ENCODE results near the gene SIX2. TPM values are rescaled to one million over a fixed set of nuclear protein-coding genes. Genes with fewer than 3 reads are reported as not detected.
"Not testable (repeated sequence)": the region's sequence is repeated elsewhere in the genome, so short reads cannot be mapped to it uniquely, and the experiment has no call there.

Gene SIX2
- total and polyA plus RNA-seq, 4 donors = 1.7 to 6.0 (median 2.6) TPM

DNA sequence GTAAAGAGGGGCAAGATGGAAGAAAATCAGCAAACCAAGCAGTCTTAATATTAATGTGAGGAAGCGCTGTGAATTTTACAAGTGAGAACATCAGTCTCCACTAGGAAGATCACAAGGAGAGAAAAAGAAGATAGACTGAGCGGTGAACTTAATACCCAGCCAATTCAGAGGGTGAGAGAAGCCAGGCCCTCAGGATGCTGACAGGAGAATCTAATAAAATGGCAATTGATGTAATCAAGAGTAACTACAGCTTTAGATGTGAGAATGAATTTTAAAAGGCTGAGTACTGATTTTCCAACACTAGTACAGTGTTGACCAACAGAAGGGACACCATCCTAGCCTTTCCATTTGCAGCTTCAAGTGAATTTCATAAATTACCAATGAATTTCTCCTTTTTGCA, 35.7 kb upstream of the SIX2 start:
- Histone ChIP-seq H3K4me1 (ENCODE audit: control insufficient read depth in 1 of 2, insufficient read depth in 2 of 2, low read length in 2 of 2) (no peaks in the 10 kb centered on the region), H3K27ac (ENCODE audit: low read depth in 1 of 2, low read length in 2 of 2) (no peak overlapping the region), H3K27me3 (ENCODE audit: control insufficient read depth in 1 of 2, insufficient read depth in 2 of 2, low read length in 1 of 2) (no peaks in the 10 kb centered on the region), H3K9me3 (ENCODE audit: control insufficient read depth, low read length) (no peaks in the 10 kb centered on the region), H3K36me3 (ENCODE audit: control insufficient read depth in 1 of 2, insufficient read depth in 2 of 2, low read length in 1 of 2) (no peaks in the 10 kb centered on the region), H3K4me3 (ENCODE audit: low read length in 2 of 2) (no peak overlapping the region)
- DNase-seq (no peak), ATAC-seq (ENCODE audit: low FRiP score) (no peak)
- WGBS, 2 donors = 78 to 96% methylated on average over 2 of the region's 2 CpGs
- intact Hi-C loops (cut with DNase I) = no loop called here

GRCh38 chr2:45043174-45043573, 33.9 kb upstream of the SIX2 start:
- no peaks in the 10 kb centered on the region for H3K4me1 ChIP-seq (ENCODE audit: control insufficient read depth in 1 of 2, insufficient read depth in 2 of 2, low read length in 2 of 2)
- intact Hi-C loops (cut with DNase I) = no loop called here
- H3K4me3 ChIP-seq (ENCODE audit: low read length in 2 of 2) = no peak overlapping the region
- H3K27me3 ChIP-seq (ENCODE audit: control insufficient read depth in 1 of 2, insufficient read depth in 2 of 2, low read length in 1 of 2) = no peaks in the 10 kb centered on the region
- ATAC-seq (ENCODE audit: low FRiP score) = no peak
- H3K27ac ChIP-seq (ENCODE audit: low read depth in 1 of 2, low read length in 2 of 2) = no peak overlapping the region
- no peaks in the 10 kb centered on the region for H3K9me3 ChIP-seq (ENCODE audit: control insufficient read depth, low read length)
- no peak for DNase-seq
- no peaks in the 10 kb centered on the region for H3K36me3 ChIP-seq (ENCODE audit: control insufficient read depth in 1 of 2, insufficient read depth in 2 of 2, low read length in 1 of 2)
- 34 to 37% methylated on average over 5 of the region's 6 CpGs for WGBS, 2 donors

DNA sequence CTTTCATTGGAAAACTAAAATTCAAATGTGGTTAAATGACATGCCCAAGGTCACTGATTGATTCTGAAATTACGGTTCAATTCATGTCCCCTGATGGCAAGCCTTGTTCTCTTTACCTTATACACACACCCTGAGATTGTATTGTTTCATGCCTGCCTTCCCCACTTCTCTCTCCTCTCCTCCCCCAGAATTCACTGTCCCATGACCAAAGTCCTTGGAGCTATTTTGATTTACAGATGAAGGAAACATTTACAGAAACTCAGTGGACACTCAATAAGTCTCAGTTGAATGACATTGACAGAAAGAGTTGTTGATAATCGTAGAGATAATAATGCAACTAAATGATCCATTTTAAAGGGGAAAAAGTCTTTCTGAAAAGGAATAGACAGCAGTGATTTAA, 33.1 kb upstream of the SIX2 start:
- WGBS, 2 donors = 71 to 75% methylated on average over 2 of the region's 2 CpGs
- Histone ChIP-seq H3K4me1 (ENCODE audit: control insufficient read depth in 1 of 2, insufficient read depth in 2 of 2, low read length in 2 of 2) (no peaks in the 10 kb centered on the region), H3K27ac (ENCODE audit: low read depth in 1 of 2, low read length in 2 of 2) (no peak overlapping the region)

GRCh38 chr2:45040786-45041185, 31.5 kb upstream of the SIX2 start:
- no peak overlapping the region for H3K27ac ChIP-seq (ENCODE audit: low read depth in 1 of 2, low read length in 2 of 2)
- H3K9me3 ChIP-seq (ENCODE audit: control insufficient read depth, low read length) = no peaks in the 10 kb centered on the region
- no peaks in the 10 kb centered on the region for H3K4me1 ChIP-seq (ENCODE audit: control insufficient read depth in 1 of 2, insufficient read depth in 2 of 2, low read length in 2 of 2)
- H3K4me3 ChIP-seq (ENCODE audit: low read length in 2 of 2) = no peak overlapping the region
- intact Hi-C loops (cut with DNase I) = no loop called here
- no peaks in the 10 kb centered on the region for H3K27me3 ChIP-seq (ENCODE audit: control insufficient read depth in 1 of 2, insufficient read depth in 2 of 2, low read length in 1 of 2)
- DNase-seq (no peak), ATAC-seq (ENCODE audit: low FRiP score) (no peak)
- no peaks in the 10 kb centered on the region for H3K36me3 ChIP-seq (ENCODE audit: control insufficient read depth in 1 of 2, insufficient read depth in 2 of 2, low read length in 1 of 2)

More for the DNA sequence above, 33.1 kb upstream of the SIX2 start:
- no peaks in the 10 kb centered on the region for H3K27me3 ChIP-seq (ENCODE audit: control insufficient read depth in 1 of 2, insufficient read depth in 2 of 2, low read length in 1 of 2)
- H3K36me3 ChIP-seq (ENCODE audit: control insufficient read depth in 1 of 2, insufficient read depth in 2 of 2, low read length in 1 of 2) = no peaks in the 10 kb centered on the region
- ATAC-seq (ENCODE audit: low FRiP score) (no peak), DNase-seq (no peak)
- no peak overlapping the region for H3K4me3 ChIP-seq (ENCODE audit: low read length in 2 of 2)
- intact Hi-C loops (cut with DNase I) = no loop called here
- H3K9me3 ChIP-seq (ENCODE audit: control insufficient read depth, low read length) = no peaks in the 10 kb centered on the region

GRCh38 chr2:45039804-45040203, 30.6 kb upstream of the SIX2 start:
- 76 to 85% methylated on average over 5 of the region's 5 CpGs for WGBS, 2 donors
- H3K27ac ChIP-seq (ENCODE audit: low read depth in 1 of 2, low read length in 2 of 2); H3K4me1 ChIP-seq (ENCODE audit: control insufficient read depth in 1 of 2, insufficient read depth in 2 of 2, low read length in 2 of 2); H3K4me3 ChIP-seq (ENCODE audit: low read length in 2 of 2); ATAC-seq (ENCODE audit: low FRiP score); H3K9me3 ChIP-seq (ENCODE audit: control insufficient read depth, low read length); H3K27me3 ChIP-seq (ENCODE audit: control insufficient read depth in 1 of 2, insufficient read depth in 2 of 2, low read length in 1 of 2); DNase-seq; intact Hi-C loops (cut with DNase I); H3K36me3 ChIP-seq (ENCODE audit: control insufficient read depth in 1 of 2, insufficient read depth in 2 of 2, low read length in 1 of 2): not testable (repeated sequence)

GRCh38 chr2:45038861-45039260, 29.6 kb upstream of the SIX2 start:
- H3K4me1 ChIP-seq (ENCODE audit: control insufficient read depth in 1 of 2, insufficient read depth in 2 of 2, low read length in 2 of 2); H3K36me3 ChIP-seq (ENCODE audit: control insufficient read depth in 1 of 2, insufficient read depth in 2 of 2, low read length in 1 of 2); ATAC-seq (ENCODE audit: low FRiP score); H3K9me3 ChIP-seq (ENCODE audit: control insufficient read depth, low read length); DNase-seq; H3K27ac ChIP-seq (ENCODE audit: low read depth in 1 of 2, low read length in 2 of 2); H3K4me3 ChIP-seq (ENCODE audit: low read length in 2 of 2); intact Hi-C loops (cut with DNase I); H3K27me3 ChIP-seq (ENCODE audit: control insufficient read depth in 1 of 2, insufficient read depth in 2 of 2, low read length in 1 of 2): not testable (repeated sequence)
- 77 to 78% methylated on average over 4 to 5 of the region's 5 CpGs for WGBS, 2 donors

- intact Hi-C loops (cut with DNase I) = no loop called here
- no peak for DNase-seq
- Histone ChIP-seq H3K27ac (ENCODE audit: low read depth in 1 of 2, low read length in 2 of 2) (no peak overlapping the region), H3K9me3 (ENCODE audit: control insufficient read depth, low read length) (no peaks in the 10 kb centered on the region), H3K4me3 (ENCODE audit: low read length in 2 of 2) (no peak overlapping the region), H3K27me3 (ENCODE audit: control insufficient read depth in 1 of 2, insufficient read depth in 2 of 2, low read length in 1 of 2) (no peaks in the 10 kb centered on the region), H3K4me1 (ENCODE audit: control insufficient read depth in 1 of 2, insufficient read depth in 2 of 2, low read length in 2 of 2) (no peaks in the 10 kb centered on the region), H3K36me3 (ENCODE audit: control insufficient read depth in 1 of 2, insufficient read depth in 2 of 2, low read length in 1 of 2) (no peaks in the 10 kb centered on the region)
- WGBS, 2 donors = 93 to 95% methylated on average over 4 of the region's 4 CpGs
- ATAC-seq (ENCODE audit: low FRiP score) = no peak
These were observed 24.1 kb upstream of the SIX2 start for GRCh38 chr2:45033302-45033701.

GRCh38 chr2:45031028-45031427, 21.8 kb upstream of the SIX2 start:
- DNase-seq (no peak), ATAC-seq (ENCODE audit: low FRiP score) (no peak)
- no peaks in the 10 kb centered on the region for H3K9me3 ChIP-seq (ENCODE audit: control insufficient read depth, low read length)
- intact Hi-C loops (cut with DNase I) = no loop called here
- H3K27ac ChIP-seq (ENCODE audit: low read depth in 1 of 2, low read length in 2 of 2) = no peak overlapping the region
- no peak overlapping the region for H3K4me3 ChIP-seq (ENCODE audit: low read length in 2 of 2)
- no peaks in the 10 kb centered on the region for H3K27me3 ChIP-seq (ENCODE audit: control insufficient read depth in 1 of 2, insufficient read depth in 2 of 2, low read length in 1 of 2)
- WGBS, 2 donors = 84 to 88% methylated on average over 3 of the region's 3 CpGs
- H3K36me3 ChIP-seq (ENCODE audit: control insufficient read depth in 1 of 2, insufficient read depth in 2 of 2, low read length in 1 of 2) = no peaks in the 10 kb centered on the region
- no peaks in the 10 kb centered on the region for H3K4me1 ChIP-seq (ENCODE audit: control insufficient read depth in 1 of 2, insufficient read depth in 2 of 2, low read length in 2 of 2)

- Histone ChIP-seq H3K36me3 (ENCODE audit: control insufficient read depth in 1 of 2, insufficient read depth in 2 of 2, low read length in 1 of 2) (no peaks in the 10 kb centered on the region), H3K9me3 (ENCODE audit: control insufficient read depth, low read length) (no peaks in the 10 kb centered on the region), H3K27me3 (ENCODE audit: control insufficient read depth in 1 of 2, insufficient read depth in 2 of 2, low read length in 1 of 2) (no peaks in the 10 kb centered on the region), H3K27ac (ENCODE audit: low read depth in 1 of 2, low read length in 2 of 2) (no peak overlapping the region), H3K4me3 (ENCODE audit: low read length in 2 of 2) (no peak overlapping the region), H3K4me1 (ENCODE audit: control insufficient read depth in 1 of 2, insufficient read depth in 2 of 2, low read length in 2 of 2) (no peaks in the 10 kb centered on the region)
- 86 to 88% methylated on average over 4 of the region's 4 CpGs for WGBS, 2 donors
- DNase-seq (no peak), ATAC-seq (ENCODE audit: low FRiP score) (no peak)
- intact Hi-C loops (cut with DNase I) = no loop called here
These were observed 21.3 kb upstream of the SIX2 start for GRCh38 chr2:45030553-45030952.
